ENCODE measurements around the gene SCAF4.
"Not testable (repeated sequence)": the region's sequence is repeated elsewhere in the genome, so short reads cannot be mapped to it uniquely, and the experiment has no call there.

Gene SCAF4

GRCh38 chr21:31731857-31732596 is at the start of gene SCAF4:
TSS of gene SCAF4 (minus strand) at chr21:31732118. CDS start at chr21:31731692, 426 bp downstream.
- DNase-seq, result peak; percentile 91

GRCh38 chr21:31780944-31781343 is 49.0 kb upstream of the SCAF4 start:
- DNase-seq, result no peak

- no peak for DNase-seq
Measured at GRCh38 chr21:31778546-31778945, 46.6 kb upstream of the SCAF4 start.

GRCh38 chr21:31777857-31778256 is 45.9 kb upstream of the SCAF4 start:
- no peak for DNase-seq

- DNase-seq, result no peak
Measured at GRCh38 chr21:31774031-31774430, 42.1 kb upstream of the SCAF4 start.

GRCh38 chr21:31772674-31773555 is 41.0 kb upstream of the SCAF4 start:
- DNase-seq, result no peak

GRCh38 chr21:31771685-31772084 is 39.8 kb upstream of the SCAF4 start:
- no peak for DNase-seq

GRCh38 chr21:31768710-31769109 is 36.8 kb upstream of the SCAF4 start:
- no peak for DNase-seq

GRCh38 chr21:31766899-31767298 is 35.0 kb upstream of the SCAF4 start:
- no peak for DNase-seq

GRCh38 chr21:31765850-31766249 is 33.9 kb upstream of the SCAF4 start:
- not testable (repeated sequence) for DNase-seq

GRCh38 chr21:31760931-31761330 is 29.0 kb upstream of the SCAF4 start:
- DNase-seq, result no peak

GRCh38 chr21:31756787-31757186 is 24.9 kb upstream of the SCAF4 start:
- DNase-seq, result no peak

GRCh38 chr21:31755027-31755426 is 23.1 kb upstream of the SCAF4 start:
- DNase-seq, result no peak

- DNase-seq, result no peak
Measured at GRCh38 chr21:31754708-31754960, 22.7 kb upstream of the SCAF4 start.

GRCh38 chr21:31753949-31754707 is 22.2 kb upstream of the SCAF4 start:
- no peak for DNase-seq

- no peak for DNase-seq
Measured at GRCh38 chr21:31752967-31753366, 21.0 kb upstream of the SCAF4 start.

- DNase-seq, result no peak
Measured at GRCh38 chr21:31752352-31752751, 20.4 kb upstream of the SCAF4 start.

GRCh38 chr21:31750843-31751242 is 18.9 kb upstream of the SCAF4 start:
- DNase-seq, result no peak

GRCh38 chr21:31744182-31744800 is 12.4 kb upstream of the SCAF4 start:
- no peak for DNase-seq

- DNase-seq, result no peak
Measured at GRCh38 chr21:31743712-31744111, 11.8 kb upstream of the SCAF4 start.

- no peak for DNase-seq
Measured at GRCh38 chr21:31741116-31741515, 9.2 kb upstream of the SCAF4 start.

- not testable (repeated sequence) for DNase-seq
Measured at GRCh38 chr21:31737586-31738397, 5.9 kb upstream of the SCAF4 start.

All from activated CD4-positive, alpha-beta T cell treated with anti-CD3 and anti-CD28 coated beads, Interleukin-10, Interleukin-2, amounts not matched to agents 100 ng/mL and 50 ng/mL, durations not matched to agents 16 hours and 8 hours (primary cell).